Activated CD4-positive, alpha-beta T cell treated with anti-CD3 and anti-CD28 coated beads for 4 hours (primary cell): ENCODE measurements around the gene SOX9.
"Not testable (repeated sequence)": the region's sequence is repeated elsewhere in the genome, so short reads cannot be mapped to it uniquely, and the experiment has no call there.

Experiments used
- DNase-seq, 2 donors: peaks; one replicate each; pipeline ENCODE4 v3.0.0-alpha.2; 2020

The SOX9 gene

GRCh38 chr17:72126575-72127486 lies 6.0 kb downstream of the SOX9 start:
- DNase-seq, result no peak

- no peak for DNase-seq
Observed at GRCh38 chr17:72128039-72128438, 7.2 kb downstream of the SOX9 start.

DNA sequence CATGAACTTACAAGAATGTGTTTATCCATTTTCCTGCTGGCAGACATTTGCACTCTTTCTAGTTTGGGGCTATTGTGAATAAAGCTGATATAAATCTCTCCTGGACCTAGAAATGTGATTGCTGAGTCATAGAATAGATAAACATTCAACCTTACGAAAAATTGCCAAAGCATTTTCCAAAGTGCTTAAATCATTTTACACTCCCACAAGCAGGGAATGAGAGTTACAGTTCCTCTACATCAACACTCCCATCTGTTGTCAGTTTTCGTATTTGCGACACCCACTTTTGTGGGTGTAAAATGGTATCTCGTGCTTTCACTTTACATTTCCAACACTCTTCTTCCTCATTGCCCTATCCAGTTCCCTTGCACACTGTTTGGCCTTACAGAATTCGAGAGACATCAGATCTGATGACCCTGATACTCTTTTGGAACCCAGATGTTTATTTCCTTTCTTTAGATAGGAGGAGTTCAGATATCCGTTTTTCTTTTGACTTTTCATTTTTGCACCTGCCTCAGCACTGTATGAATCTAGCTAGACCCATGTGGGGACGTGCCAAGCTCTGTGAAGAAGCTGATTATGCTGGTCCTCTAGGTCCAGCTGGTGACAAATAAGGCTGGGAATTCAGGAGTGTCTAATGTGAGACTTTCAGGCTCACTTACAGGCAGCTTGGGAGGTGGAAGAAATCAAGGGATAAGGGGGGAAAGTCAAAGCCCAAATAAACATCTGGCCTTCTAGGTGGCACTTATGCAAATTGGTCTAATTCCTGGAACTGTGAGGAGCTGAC lies 14.0 kb downstream of the SOX9 start:
- DNase-seq, result no peak

DNA sequence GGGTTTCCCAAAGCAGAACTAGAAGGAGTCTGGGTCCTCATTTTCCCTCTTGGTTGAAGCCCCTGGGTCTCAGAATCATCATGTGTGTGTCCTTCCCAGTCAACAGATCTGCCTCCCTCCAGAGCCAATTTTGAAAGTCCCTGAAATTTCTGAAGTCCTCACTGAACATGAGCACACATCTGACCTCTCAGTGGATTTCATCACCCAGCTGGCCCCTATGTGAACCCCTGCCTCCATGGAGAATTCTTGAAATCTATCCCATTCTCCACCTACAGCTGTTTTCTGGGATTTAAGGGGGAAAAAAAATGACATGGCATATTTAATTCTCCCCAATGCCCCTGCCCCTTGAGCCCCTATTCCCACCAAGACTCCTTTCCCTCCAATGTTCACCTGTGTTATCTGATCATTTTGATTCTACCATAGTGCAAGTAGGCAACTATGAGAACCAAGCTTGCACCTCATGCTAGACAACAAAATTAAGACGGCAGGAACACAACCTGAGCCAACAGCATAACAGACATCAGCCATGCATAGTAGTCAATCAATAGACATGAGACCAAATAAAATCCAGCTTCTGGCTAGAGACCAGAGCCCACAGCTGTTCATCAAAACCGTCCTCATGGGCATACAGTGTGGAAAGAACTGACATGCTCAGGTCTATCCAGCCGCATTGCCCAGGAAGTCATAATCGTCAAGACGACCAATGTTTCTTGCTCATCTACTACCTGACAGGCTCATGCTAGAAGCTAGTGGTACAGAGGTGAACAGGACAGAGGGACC lies 14.9 kb downstream of the SOX9 start:
- DNase-seq, result no peak

GRCh38 chr17:72136692-72137091 lies 15.9 kb downstream of the SOX9 start:
- DNase-seq, result no peak

DNA sequence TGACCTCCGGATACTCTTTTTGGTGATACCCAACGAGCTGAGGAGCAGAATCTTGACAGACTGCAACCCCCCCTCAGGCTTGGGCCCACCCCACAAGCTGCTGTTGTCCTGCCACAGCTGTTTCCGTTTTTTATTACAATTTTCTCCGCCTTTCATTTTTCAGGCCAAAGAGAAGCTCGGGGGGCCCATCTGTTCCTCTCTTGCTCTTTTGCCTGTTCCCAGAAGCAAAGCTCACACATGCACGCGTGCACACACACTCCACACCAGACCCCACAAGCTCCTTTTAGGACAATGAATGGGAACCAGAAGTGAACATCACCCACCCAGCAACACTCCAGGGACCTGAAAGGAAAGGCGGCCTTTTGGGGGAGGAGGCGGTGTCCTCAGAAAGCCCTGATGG lies 16.3 kb downstream of the SOX9 start:
- DNase-seq, result no peak

- no peak for DNase-seq
Observed at GRCh38 chr17:72139212-72139611, 18.4 kb downstream of the SOX9 start.

DNA sequence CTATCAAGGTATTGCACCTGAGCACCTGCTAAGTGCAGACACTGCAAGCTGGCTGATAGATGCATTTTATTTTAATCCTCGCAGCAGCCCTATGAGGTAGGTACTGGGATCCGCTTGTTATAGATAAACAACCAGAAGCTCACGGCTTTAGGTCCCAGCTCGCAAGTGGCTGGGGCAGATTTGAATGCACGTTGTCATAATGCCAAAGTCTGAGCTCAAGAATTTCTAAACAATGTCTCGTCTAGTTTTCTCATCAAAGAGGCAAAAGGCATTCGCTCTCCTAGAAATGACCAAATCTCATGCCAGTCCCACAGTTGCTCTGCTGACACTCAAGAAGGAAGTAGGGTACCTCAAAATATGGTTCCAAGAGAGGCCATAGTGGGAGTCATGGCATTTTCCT lies 20.5 kb downstream of the SOX9 start:
- no peak for DNase-seq

DNA sequence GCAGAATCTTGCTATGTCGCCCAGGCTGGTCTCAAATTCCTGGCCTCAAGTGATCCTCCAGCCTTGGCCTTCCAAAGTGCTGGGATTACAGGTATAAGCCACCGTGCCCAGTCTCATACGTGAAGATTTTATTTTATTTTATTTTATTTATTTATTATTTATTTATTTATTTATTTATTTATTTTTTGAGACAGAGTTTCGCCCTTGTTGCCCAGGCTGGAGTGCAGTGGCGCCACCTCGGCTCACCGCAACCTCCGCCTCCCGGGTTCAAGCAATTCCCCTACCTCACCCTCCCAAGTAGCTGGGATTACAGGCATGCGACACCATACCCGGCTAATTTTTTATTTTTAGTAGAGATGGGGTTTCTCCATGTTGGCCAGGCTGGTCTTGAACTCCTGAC lies 21.3 kb downstream of the SOX9 start:
- DNase-seq, result not testable (repeated sequence)

GRCh38 chr17:72142614-72143013 lies 21.8 kb downstream of the SOX9 start:
- no peak for DNase-seq

- DNase-seq, result no peak
Observed at GRCh38 chr17:72143245-72143644, 22.4 kb downstream of the SOX9 start.

DNA sequence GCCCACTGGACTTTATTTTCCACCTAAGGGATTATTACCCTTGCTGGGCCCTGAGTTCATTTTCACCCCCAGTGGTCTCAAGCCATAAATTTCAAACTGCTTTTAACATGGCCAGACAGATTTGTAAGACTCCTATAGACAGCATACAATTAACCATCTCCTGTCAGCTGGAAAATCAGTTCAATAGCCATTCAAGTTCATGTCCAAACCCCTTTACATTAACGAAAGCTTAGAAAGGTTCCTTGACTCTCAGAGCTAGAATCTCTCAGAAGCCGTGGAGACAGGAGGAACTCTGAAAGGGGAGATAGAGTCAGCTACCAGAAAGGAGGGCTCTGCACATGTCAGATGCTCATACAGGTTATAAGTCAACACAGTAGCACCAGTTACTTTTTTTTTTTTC lies 23.3 kb downstream of the SOX9 start:
- no peak for DNase-seq

GRCh38 chr17:72145562-72145961 lies 24.7 kb downstream of the SOX9 start:
- DNase-seq, result no peak

- no peak for DNase-seq
Observed at GRCh38 chr17:72145962-72146361, 25.1 kb downstream of the SOX9 start.

DNA sequence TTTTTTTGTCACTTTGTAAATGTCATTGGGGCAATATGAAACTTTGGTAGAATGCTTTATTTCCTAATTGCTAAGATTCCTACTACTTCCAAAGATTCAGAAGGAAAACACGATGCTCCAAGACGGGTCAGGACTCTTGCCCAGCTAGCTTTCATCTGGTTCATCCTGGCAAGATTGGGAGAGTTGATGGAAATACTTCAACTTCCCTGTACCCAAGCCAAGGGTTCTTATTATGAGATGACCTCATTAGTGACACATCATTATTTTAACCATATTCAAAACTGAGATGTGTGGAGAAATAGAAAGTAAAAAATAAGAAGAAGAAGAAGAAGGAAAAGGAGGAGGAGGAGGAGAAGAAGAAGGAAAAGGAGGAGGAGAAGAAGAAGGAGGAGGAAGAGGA lies 25.6 kb downstream of the SOX9 start:
- DNase-seq, result no peak

DNA sequence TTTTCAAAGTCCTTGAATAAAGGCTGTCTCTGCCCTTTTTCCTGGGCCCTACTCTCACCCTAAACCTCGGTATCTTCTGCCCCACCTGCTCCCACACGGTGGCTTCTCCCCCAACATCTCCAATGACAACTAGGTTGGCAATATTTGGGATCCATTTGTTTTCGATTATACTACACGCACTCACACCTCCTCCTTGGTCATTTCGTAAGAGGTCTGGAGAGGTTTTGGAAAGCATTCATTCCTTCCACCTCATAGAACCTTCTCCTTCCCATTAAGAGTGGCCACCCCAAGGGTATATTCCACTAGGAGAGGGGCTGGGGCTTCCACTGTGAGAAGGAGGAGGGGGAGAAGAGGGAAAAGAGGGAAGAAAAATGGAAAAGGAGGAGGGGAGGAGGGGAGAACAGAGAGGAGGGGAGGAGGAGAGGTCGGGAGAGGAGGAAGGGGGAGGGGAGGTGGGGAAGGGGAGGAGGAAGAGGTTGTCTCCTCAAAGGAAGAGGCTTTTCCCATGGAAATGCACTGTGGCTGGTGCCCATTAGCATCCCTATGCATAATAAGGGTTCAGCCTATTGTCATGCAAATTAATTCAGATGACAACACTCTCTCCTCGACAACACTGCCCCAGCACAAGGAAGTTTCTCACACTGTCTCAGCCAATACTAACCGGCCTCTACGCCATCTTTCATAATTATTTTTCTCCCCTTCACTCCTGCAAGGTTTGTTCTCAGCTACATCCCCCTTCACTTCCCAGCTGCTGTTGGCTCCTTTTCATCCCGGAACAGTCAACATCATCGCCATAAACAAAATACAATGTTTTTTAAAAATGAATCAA lies 30.0 kb downstream of the SOX9 start:
- DNase-seq, result no peak

DNA sequence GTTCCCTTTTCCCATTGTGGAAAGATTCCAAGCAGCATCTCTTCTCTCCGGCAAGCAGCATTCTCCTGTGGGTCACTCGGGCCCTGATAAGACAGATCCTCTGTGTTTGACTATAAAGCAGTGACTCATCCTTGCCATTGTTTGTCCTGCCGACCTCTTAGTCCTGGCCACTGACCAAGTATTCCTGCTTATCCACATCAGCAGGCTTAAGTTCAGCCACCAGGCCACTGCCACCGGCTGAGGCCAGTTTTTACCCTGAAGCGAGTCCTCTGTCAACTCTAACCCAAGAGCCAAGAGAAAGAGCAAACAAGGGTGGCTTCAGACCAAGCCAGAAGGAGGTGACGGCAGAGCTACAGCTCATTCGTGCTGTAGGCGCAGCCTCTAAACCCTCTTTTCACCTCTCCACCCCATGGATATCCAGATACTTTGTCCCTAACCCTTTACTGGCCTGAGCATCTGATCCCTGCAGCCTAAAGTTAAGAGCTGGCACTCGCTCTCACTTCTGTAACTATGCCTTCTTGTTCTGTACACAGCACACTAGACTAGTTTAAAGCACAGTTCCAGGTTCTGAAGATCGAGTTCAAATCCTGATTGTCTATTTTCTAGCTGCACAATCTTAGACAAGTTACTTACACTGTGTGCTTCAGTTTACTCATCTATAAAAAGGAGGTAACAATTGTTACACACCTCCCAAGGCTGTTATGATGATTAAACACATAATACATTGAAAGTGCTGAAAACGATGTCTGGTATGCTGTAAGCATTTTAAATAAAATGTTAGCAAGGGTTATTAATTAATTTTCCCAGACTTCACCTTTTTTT lies 31.0 kb downstream of the SOX9 start:
- DNase-seq, result no peak

- DNase-seq, result no peak
Observed at GRCh38 chr17:72152387-72152929, 31.6 kb downstream of the SOX9 start.

DNA sequence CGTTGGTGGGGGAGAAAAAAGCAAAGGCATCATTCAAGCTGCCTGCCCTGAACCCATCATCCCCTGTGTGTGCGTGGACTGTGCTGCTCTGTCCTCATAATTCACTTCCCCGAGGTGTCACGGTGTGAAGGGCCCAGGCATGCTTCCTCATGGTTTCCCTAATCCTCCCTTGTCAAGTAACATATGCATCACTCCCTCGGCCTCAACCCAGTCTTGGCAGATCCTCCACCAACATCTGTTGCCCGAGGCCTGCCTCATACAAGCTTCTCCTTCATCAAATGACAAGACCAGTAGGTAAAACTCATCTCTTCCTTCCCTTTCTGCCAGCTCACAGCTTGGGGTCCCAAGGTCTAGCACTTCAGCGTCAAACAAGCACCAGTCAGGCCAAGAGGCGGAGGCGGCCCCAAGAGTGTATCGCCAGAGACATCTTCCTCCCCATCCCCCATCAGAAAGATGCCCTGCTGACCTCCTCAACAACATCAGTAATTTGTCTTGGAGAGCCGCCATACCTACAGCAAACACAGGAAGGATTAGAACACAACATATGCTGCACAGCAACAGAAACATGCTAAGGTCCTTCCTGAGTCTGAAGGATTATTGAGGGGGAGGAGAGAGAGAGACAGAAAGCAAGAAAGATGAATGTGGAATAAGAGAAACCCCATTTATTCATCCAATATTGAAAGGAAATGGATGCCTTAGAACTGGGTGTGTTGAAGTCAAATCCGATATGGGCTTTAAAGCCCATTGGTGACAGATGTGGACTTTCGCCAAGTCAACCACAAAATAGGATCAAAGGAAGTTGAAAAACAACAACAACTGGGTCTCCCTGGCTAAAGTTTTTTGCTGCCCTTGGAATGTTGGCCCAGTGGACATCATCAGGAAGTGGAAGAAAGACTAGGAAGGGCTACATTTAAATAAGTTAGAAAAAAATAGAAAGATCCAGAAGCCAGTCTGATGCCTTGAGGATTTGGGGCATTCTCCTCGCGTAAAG lies 38.4 kb downstream of the SOX9 start:
- no peak for DNase-seq

- no peak for DNase-seq
Observed at GRCh38 chr17:72162569-72162968, 41.7 kb downstream of the SOX9 start.
